Suprapubic skin (tissue), 3 donors: Measurements from ENCODE around the gene OGT.
"Not testable (repeated sequence)": the region's sequence is repeated elsewhere in the genome, so short reads cannot be mapped to it uniquely, and the experiment has no call there.

Source experiments
- CTCF ChIP-seq, 2 donors: fragments of 200-600 bp in 1 of 2; fragments of 450-650 bp in 1 of 2; sonication (generic) in 1 of 2; IDR thresholded peaks; one replicate each; pipeline ENCODE4 v1.5.1; 2016 to 2019; ENCODE audit warnings: antibody characterized with exemption in 2 of 2, mild to moderate bottlenecking in 1 of 2, moderate library complexity in 1 of 2
- EP300 ChIP-seq: sonication (generic); formaldehyde crosslinking; IDR thresholded peaks from one replicate; pipeline ENCODE4 v1.6.1; 2017; ENCODE audit warnings: antibody characterized with exemption
- POLR2A ChIP-seq, 2 donors: fragments of 450-650 bp; IDR thresholded peaks; one replicate each; pipeline ENCODE4 v1.6.1; 2017; ENCODE audit warnings: antibody characterized with exemption in 2 of 2, mild to moderate bottlenecking in 2 of 2, moderate library complexity in 2 of 2

- not testable (repeated sequence) for TF ChIP-seq CTCF (IDR thresholded peaks at IDR 0.05); POLR2A (IDR thresholded peaks at IDR 0.05); EP300
Measured at GRCh38 chrX:71559773-71560172, 26.9 kb downstream of the OGT start.
